CMK (cell line): Measurements from ENCODE around the gene NOP9.

Source experiments
- DNase-seq: peaks from one replicate; pipeline ENCODE4 v3.0.0-alpha.2; 2010; ENCODE audit warnings: low read depth

The NOP9 gene

GRCh38 chr14:24308342-24309124 lies 8.9 kb downstream of the NOP9 start:
- DNase-seq, result no peak

- DNase-seq, result no peak
These were observed 10.1 kb downstream of the NOP9 start, which contains the start of gene LTB4R2 for GRCh38 chr14:24309538-24310264. LTB4R2 (plus strand) TSS chr14:24310140; CDS start chr14:24310665, 525 bp downstream.

DNA sequence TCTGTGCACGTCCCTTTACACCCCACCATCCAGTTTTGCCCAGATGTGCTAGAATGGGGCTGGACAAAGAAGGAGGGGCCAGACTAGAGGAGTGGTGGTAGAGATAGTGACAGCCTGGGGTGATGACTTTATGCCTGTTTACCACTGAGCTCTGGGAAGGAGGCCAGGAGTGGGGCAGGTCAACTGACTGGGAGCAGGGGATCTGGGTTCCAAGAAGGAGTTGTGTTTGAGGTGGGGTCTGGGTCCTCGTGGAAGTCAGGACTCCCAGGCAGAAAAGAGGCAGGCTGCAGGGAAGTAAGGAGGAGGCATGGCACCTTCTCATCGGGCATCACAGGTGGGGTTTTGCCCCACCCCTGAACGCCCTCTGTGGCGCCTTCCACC lies 10.6 kb downstream of the NOP9 start:
- no peak for DNase-seq

DNA sequence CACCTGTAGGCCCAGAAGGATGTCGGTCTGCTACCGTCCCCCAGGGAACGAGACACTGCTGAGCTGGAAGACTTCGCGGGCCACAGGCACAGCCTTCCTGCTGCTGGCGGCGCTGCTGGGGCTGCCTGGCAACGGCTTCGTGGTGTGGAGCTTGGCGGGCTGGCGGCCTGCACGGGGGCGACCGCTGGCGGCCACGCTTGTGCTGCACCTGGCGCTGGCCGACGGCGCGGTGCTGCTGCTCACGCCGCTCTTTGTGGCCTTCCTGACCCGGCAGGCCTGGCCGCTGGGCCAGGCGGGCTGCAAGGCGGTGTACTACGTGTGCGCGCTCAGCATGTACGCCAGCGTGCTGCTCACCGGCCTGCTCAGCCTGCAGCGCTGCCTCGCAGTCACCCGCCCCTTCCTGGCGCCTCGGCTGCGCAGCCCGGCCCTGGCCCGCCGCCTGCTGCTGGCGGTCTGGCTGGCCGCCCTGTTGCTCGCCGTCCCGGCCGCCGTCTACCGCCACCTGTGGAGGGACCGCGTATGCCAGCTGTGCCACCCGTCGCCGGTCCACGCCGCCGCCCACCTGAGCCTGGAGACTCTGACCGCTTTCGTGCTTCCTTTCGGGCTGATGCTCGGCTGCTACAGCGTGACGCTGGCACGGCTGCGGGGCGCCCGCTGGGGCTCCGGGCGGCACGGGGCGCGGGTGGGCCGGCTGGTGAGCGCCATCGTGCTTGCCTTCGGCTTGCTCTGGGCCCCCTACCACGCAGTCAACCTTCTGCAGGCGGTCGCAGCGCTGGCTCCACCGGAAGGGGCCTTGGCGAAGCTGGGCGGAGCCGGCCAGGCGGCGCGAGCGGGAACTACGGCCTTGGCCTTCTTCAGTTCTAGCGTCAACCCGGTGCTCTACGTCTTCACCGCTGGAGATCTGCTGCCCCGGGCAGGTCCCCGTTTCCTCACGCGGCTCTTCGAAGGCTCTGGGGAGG lies 11.3 kb downstream of the NOP9 start, which contains the start of gene LTB4R:
LTB4R (plus strand) TSS at position 857 of the 959 bp plus-strand sequence. CDS start 4,150 bp downstream, outside the sequence.
- no peak for DNase-seq

- DNase-seq, result no peak
These were observed 12.4 kb downstream of the NOP9 start for GRCh38 chr14:24311837-24312615.

- peak; percentile 68 for DNase-seq
These were observed 13.3 kb downstream of the NOP9 start for GRCh38 chr14:24312736-24313507.

- DNase-seq, result no peak
These were observed 14.3 kb downstream of the NOP9 start for GRCh38 chr14:24313913-24314312.

DNA sequence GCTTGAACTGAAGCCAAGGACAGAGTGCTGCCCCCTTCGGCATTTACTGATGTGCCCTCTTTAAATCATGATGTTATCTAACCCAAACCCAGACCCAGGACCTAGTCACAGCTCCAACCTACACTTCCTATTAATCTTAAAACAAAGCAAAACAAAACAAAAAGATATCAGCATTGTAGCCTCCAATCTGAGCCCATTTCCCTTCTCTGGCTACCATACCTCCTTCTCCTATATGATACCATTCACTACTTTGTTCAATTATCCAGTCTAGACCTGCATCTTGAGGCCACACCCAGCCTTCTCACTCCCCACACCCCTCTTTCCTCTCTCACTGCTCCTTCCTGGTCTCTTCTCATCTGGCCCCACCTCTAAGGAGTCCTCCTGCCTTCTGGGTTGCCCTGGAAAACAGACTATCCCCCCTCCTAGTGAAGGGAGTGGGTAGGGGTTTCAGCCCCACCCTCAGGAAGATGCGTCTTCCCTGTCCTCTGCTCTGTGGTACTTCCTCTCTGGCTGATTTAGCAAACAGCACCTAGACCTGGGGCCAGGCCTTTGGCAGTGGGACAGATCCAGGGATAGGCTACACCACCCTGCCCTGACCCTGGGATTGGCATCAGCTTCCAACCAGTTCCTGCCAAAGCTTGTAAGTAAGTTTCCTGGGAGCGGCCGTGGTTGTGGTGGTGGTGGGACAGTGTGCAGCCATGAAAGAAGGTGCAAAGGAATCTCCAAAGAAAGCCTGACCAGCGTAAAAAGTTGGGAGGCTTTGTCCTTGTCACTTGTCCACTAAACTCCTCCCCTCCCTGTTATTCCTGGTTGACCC lies 14.9 kb downstream of the NOP9 start:
- DNase-seq, result no peak

GRCh38 chr14:24315243-24315806 lies 15.7 kb downstream of the NOP9 start:
- DNase-seq, result no peak

DNA sequence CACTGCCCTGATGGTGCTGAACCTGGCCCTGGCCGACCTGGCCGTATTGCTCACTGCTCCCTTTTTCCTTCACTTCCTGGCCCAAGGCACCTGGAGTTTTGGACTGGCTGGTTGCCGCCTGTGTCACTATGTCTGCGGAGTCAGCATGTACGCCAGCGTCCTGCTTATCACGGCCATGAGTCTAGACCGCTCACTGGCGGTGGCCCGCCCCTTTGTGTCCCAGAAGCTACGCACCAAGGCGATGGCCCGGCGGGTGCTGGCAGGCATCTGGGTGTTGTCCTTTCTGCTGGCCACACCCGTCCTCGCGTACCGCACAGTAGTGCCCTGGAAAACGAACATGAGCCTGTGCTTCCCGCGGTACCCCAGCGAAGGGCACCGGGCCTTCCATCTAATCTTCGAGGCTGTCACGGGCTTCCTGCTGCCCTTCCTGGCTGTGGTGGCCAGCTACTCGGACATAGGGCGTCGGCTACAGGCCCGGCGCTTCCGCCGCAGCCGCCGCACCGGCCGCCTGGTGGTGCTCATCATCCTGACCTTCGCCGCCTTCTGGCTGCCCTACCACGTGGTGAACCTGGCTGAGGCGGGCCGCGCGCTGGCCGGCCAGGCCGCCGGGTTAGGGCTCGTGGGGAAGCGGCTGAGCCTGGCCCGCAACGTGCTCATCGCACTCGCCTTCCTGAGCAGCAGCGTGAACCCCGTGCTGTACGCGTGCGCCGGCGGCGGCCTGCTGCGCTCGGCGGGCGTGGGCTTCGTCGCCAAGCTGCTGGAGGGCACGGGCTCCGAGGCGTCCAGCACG lies 16.4 kb downstream of the NOP9 start:
- peak; percentile 60 for DNase-seq

DNA sequence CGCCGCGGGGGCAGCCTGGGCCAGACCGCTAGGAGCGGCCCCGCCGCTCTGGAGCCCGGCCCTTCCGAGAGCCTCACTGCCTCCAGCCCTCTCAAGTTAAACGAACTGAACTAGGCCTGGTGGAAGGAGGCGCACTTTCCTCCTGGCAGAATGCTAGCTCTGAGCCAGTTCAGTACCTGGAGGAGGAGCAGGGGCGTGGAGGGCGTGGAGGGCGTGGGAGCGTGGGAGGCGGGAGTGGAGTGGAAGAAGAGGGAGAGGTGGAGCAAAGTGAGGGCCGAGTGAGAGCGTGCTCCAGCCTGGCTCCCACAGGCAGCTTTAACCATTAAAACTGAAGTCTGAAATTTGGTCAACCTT lies 16.9 kb downstream of the NOP9 start:
- DNase-seq, result no peak

DNA sequence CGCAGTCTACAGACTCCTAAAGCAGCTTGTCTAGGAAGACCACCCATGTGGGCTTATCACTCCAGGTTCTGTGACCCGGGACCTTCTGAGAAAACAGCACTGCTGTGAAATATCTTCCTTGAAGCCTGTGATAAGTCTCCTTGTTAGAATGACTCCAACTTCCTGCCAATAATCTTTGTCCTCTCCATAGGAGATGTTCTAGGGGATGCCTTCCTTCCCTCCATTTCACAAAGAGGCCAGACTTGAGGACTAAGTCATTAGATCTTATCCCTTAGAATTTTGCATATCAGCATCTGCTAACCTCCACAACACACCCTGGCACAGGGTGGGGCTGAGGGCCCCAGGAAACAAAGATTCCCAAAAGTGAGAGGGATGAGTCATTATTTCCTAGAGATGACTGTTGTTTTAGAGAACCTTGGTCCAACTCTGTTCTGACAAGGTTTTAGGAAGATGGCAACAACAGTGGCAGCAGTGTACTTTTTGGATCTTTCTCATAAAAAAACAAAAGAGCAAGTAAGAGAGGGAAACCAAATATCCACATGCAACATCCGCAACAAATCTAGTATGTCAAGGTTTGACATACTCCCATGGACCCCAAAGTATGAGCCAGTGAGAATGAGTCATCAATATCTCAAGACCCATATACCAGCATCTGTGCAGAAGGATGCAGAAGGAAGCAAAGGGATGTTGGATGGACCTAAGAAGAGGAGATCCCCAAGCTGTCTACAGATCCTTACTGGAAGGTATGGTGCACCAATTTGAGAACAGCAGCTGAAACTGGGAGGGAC lies 17.7 kb downstream of the NOP9 start:
- DNase-seq, result no peak

- DNase-seq, result no peak
These were observed 21.7 kb downstream of the NOP9 start for GRCh38 chr14:24321212-24321975.

GRCh38 chr14:24322672-24323071 lies 23.0 kb downstream of the NOP9 start:
- DNase-seq, result no peak

GRCh38 chr14:24323341-24323740 lies 23.7 kb downstream of the NOP9 start:
- no peak for DNase-seq

DNA sequence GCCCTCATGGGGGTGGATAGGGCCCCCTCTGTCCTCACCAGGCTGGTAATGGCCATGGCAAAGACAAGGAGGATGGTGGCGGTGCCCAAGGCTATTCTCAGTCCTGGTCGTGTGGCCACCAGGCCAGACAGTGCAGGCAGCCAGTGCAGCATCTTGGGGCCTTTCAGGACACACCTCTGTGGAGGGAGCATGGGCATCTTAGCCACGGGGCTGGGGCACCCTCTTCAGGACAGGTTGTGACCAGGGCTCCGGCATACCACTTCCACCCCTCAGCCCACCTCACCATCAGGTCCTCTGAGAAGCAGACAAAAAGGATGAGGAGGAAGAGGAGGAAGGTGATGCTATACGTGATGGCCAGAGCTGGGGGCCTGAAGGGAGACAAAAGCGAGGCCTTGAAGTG lies 24.4 kb downstream of the NOP9 start:
- no peak for DNase-seq

GRCh38 chr14:24325041-24325530 lies 25.4 kb downstream of the NOP9 start:
- DNase-seq, result no peak
